GM23338 (cell line): ENCODE data around the gene TMEM9. TPM values are rescaled to one million over a fixed set of nuclear protein-coding genes. Genes with fewer than 3 reads are reported as not detected.

ENCODE experiments used
- ATAC-seq: fragments of 200-7000 bp; cut with Tn5 transposase; 3 replicates; pipeline ENCODE4 v1.9.1; 2020
- DNase-seq: peaks from one replicate; pipeline ENCODE4 v3.0.0-alpha.2; 2015; ENCODE audit warnings: low spot score
- H2AFZ ChIP-seq: fragments of 200-600 bp; sonication (generic); 2 replicates; pipeline ENCODE4 v1.8.0; 2016; ENCODE audit warnings: antibody characterized with exemption, mild to moderate bottlenecking, moderate library complexity
- H3F3A ChIP-seq: fragments of 200-600 bp; sonication (generic); replicated peaks from 2 replicates; pipeline ENCODE4 v1.8.0; 2017; ENCODE audit warnings: antibody characterized with exemption, mixed run types, low read depth
- H3K27ac ChIP-seq: fragments of 200-600 bp; sonication (generic); 2 replicates; pipeline ENCODE4 v1.6.1; 2016; ENCODE audit warnings: low read depth
- H3K27me3 ChIP-seq: fragments of 200-600 bp; sonication (generic); 2 replicates; pipeline ENCODE4 v1.8.0; 2016; ENCODE audit warnings: mild to moderate bottlenecking, mixed run types, moderate library complexity; ENCODE audit not compliant: insufficient read depth
- H3K36me3 ChIP-seq: fragments of 200-600 bp; sonication (generic); 2 replicates; pipeline ENCODE4 v1.8.0; 2016; ENCODE audit warnings: mild to moderate bottlenecking; ENCODE audit not compliant: insufficient read depth
- H3K4me1 ChIP-seq: fragments of 200-600 bp; sonication (generic); 2 replicates; pipeline ENCODE4 v1.8.0; 2016; ENCODE audit warnings: mild to moderate bottlenecking, moderate library complexity; ENCODE audit not compliant: insufficient read depth
- H3K4me2 ChIP-seq: fragments of 200-600 bp; sonication (generic); 2 replicates; pipeline ENCODE4 v1.7.1; 2017; ENCODE audit warnings: mixed run types
- H3K4me3 ChIP-seq: fragments of 200-600 bp; sonication (generic); 2 replicates; pipeline ENCODE4 v1.6.1; 2016; ENCODE audit warnings: mixed run types
- H3K79me2 ChIP-seq: fragments of 200-600 bp; sonication (generic); replicated peaks from 2 replicates; pipeline ENCODE4 v1.8.0; 2017; ENCODE audit warnings: mild to moderate bottlenecking; ENCODE audit not compliant: insufficient read depth
- H3K9me2 ChIP-seq: fragments of 200-600 bp; sonication (generic); 2 replicates; pipeline ENCODE4 v1.8.0; 2017; ENCODE audit not compliant: insufficient read depth
- H4K20me1 ChIP-seq: fragments of 200-600 bp; sonication (generic); replicated peaks from 2 replicates; pipeline ENCODE4 v1.8.0; 2017; ENCODE audit warnings: mild to moderate bottlenecking; ENCODE audit not compliant: insufficient read depth
- H3K27ac Mint-ChIP-seq: 2 replicates; pipeline ENCODE4 v1.8.0; 2020; ENCODE audit warnings: inconsistent platforms, mild to moderate bottlenecking, moderate library complexity, mixed read lengths
- H3K27me3 Mint-ChIP-seq: 3 replicates; pipeline ENCODE4 v1.8.0; 2022; ENCODE audit warnings: low read depth, mild to moderate bottlenecking, moderate library complexity, mixed read lengths, inconsistent platforms; ENCODE audit not compliant: insufficient read depth, poor library complexity
- H3K36me3 Mint-ChIP-seq: 3 replicates; pipeline ENCODE4 v1.8.0; 2021; ENCODE audit warnings: low read depth, mild to moderate bottlenecking, inconsistent platforms, moderate library complexity, mixed read lengths
- H3K4me1 Mint-ChIP-seq: 3 replicates; pipeline ENCODE4 v1.8.0; 2020; ENCODE audit warnings: mild to moderate bottlenecking, inconsistent platforms, mixed read lengths
- H3K4me3 Mint-ChIP-seq: 3 replicates; pipeline ENCODE4 v1.8.0; 2021; ENCODE audit warnings: moderate library complexity, mild to moderate bottlenecking, inconsistent platforms, mixed read lengths
- H3K9me3 Mint-ChIP-seq: 3 replicates; pipeline ENCODE4 v1.8.0; 2020; ENCODE audit warnings: moderate library complexity, mild to moderate bottlenecking, inconsistent platforms, mixed read lengths
- CREB1 ChIP-seq: fragments of 250-450 bp; sonication (Bioruptor Pico); IDR thresholded peaks from 2 replicates; pipeline ENCODE4 v1.5.0; 2020; ENCODE audit warnings: low read depth, mild to moderate bottlenecking, moderate library complexity
- CTCF ChIP-seq, 2 experiments: fragments of 200-600 bp in 1 of 2; sonication (generic) in 1 of 2; conservative IDR thresholded peaks; 2 replicates each; pipeline versions ENCODE4 v1.5.1 to v1.6.1; 2016 to 2017; ENCODE audit warnings: antibody characterized with exemption in 2 of 2, low read depth in 2 of 2, mild to moderate bottlenecking in 2 of 2, moderate library complexity in 1 of 2
- ETS1 ChIP-seq: IDR thresholded peaks from 2 replicates; pipeline ENCODE4 v1.6.1; 2016; ENCODE audit warnings: antibody characterized with exemption
- EZH2 ChIP-seq: fragments of 200-600 bp; sonication (generic); IDR thresholded peaks from one replicate; pipeline ENCODE4 v1.8.0; 2017; ENCODE audit warnings: antibody characterized with exemption, mild to moderate bottlenecking, low read depth; ENCODE audit not compliant: unreplicated experiment
- EZH2phosphoT487 ChIP-seq: fragments of 200-600 bp; sonication (generic); IDR thresholded peaks from one replicate; pipeline ENCODE4 v1.8.1; 2018; ENCODE audit warnings: antibody characterized with exemption; ENCODE audit not compliant: unreplicated experiment
- JUNB ChIP-seq: IDR thresholded peaks from one replicate; pipeline ENCODE4 v1.6.1; 2016; ENCODE audit warnings: antibody characterized with exemption; ENCODE audit not compliant: unreplicated experiment
- NANOG ChIP-seq: IDR thresholded peaks from 2 replicates; pipeline ENCODE4 v1.6.1; 2016; ENCODE audit warnings: antibody characterized with exemption, borderline replicate concordance
- POLR2AphosphoS5 ChIP-seq: IDR thresholded peaks from 2 replicates; pipeline ENCODE4 v1.6.1; 2016; ENCODE audit warnings: antibody characterized with exemption, low read depth
- STAT1 ChIP-seq: IDR thresholded peaks from one replicate; pipeline ENCODE4 v1.6.1; 2016; ENCODE audit warnings: antibody characterized with exemption; ENCODE audit not compliant: unreplicated experiment
- ZNF114 ChIP-seq: fragments of 250-450 bp; sonication (Bioruptor Pico); IDR thresholded peaks from 2 replicates; pipeline ENCODE4 v1.5.0; 2020; ENCODE audit warnings: mild to moderate bottlenecking, moderate library complexity
- ZNF331 ChIP-seq: fragments of 250-450 bp; sonication (Bioruptor Pico); IDR thresholded peaks from 2 replicates; pipeline ENCODE4 v1.5.0; 2020; ENCODE audit warnings: low read depth, mild to moderate bottlenecking, moderate library complexity
- polyA plus RNA-seq: library from polyadenylated mRNA; unstranded; fragments of >200 nt; fragmentation: Nextera tagmentation; extraction: Ambion mirVana; gene quantifications from 2 replicates; pipeline ENCODE4 v1.2.1, GENCODE V29; 2016
- total RNA-seq: library from RNA; depleted of rRNA; stranded (reverse); fragments of >200 nt; shearing (Covaris generic); gene quantifications from 2 replicates; pipeline ENCODE4 v1.2.3, GENCODE V29; 2014
- TF ChIP-seq, protein P1 (sequence below): fragments of 250-450 bp; sonication (Bioruptor Pico); IDR thresholded peaks from 2 replicates; pipeline ENCODE4 v1.5.0; 2020; ENCODE audit warnings: mild to moderate bottlenecking, moderate library complexity

The TMEM9 gene
- total and polyA plus RNA-seq, 2 experiments from 2014 or later: 78.6 to 147 TPM

DNA sequence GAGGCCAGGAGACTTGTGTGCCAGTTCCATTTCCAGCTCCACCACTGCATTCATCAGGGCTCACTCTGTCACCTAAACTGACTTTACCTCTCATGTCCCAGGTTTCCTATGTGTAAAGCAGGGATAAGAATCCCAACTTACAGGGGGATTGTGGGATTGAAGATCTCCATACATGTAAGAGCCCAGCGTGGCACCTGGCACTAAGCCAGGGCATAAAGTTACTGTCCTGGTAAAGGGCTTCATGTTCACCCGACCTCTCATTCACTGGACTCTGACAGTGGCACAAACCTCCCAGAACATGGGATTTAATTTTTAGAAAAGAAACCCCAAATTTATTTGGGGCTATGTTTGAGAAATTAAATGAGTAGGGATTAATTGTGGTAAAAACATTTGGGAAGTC is 27.5 kb upstream of the TMEM9 start (continued):
- TF ChIP-seq, protein P1, sequence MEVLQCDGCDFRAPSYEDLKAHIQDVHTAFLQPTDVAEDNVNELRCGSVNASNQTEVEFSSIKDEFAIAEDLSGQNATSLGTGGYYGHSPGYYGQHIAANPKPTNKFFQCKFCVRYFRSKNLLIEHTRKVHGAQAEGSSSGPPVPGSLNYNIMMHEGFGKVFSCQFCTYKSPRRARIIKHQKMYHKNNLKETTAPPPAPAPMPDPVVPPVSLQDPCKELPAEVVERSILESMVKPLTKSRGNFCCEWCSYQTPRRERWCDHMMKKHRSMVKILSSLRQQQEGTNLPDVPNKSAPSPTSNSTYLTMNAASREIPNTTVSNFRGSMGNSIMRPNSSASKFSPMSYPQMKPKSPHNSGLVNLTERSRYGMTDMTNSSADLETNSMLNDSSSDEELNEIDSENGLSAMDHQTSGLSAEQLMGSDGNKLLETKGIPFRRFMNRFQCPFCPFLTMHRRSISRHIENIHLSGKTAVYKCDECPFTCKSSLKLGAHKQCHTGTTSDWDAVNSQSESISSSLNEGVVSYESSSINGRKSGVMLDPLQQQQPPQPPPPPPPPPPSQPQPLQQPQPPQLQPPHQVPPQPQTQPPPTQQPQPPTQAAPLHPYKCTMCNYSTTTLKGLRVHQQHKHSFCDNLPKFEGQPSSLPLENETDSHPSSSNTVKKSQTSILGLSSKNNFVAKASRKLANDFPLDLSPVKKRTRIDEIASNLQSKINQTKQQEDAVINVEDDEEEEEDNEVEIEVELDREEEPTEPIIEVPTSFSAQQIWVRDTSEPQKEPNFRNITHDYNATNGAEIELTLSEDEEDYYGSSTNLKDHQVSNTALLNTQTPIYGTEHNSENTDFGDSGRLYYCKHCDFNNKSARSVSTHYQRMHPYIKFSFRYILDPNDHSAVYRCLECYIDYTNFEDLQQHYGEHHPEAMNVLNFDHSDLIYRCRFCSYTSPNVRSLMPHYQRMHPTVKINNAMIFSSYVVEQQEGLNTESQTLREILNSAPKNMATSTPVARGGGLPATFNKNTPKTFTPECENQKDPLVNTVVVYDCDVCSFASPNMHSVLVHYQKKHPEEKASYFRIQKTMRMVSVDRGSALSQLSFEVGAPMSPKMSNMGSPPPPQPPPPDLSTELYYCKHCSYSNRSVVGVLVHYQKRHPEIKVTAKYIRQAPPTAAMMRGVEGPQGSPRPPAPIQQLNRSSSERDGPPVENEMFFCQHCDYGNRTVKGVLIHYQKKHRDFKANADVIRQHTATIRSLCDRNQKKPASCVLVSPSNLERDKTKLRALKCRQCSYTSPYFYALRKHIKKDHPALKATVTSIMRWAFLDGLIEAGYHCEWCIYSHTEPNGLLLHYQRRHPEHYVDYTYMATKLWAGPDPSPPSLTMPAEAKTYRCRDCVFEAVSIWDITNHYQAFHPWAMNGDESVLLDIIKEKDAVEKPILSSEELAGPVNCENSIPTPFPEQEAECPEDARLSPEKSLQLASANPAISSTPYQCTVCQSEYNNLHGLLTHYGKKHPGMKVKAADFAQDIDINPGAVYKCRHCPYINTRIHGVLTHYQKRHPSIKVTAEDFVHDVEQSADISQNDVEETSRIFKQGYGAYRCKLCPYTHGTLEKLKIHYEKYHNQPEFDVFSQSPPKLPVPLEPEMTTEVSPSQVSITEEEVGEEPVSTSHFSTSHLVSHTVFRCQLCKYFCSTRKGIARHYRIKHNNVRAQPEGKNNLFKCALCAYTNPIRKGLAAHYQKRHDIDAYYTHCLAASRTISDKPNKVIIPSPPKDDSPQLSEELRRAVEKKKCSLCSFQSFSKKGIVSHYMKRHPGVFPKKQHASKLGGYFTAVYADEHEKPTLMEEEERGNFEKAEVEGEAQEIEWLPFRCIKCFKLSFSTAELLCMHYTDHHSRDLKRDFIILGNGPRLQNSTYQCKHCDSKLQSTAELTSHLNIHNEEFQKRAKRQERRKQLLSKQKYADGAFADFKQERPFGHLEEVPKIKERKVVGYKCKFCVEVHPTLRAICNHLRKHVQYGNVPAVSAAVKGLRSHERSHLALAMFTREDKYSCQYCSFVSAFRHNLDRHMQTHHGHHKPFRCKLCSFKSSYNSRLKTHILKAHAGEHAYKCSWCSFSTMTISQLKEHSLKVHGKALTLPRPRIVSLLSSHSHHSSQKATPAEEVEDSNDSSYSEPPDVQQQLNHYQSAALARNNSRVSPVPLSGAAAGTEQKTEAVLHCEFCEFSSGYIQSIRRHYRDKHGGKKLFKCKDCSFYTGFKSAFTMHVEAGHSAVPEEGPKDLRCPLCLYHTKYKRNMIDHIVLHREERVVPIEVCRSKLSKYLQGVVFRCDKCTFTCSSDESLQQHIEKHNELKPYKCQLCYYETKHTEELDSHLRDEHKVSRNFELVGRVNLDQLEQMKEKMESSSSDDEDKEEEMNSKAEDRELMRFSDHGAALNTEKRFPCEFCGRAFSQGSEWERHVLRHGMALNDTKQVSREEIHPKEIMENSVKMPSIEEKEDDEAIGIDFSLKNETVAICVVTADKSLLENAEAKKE (CRISPR knock-in tag): no peak
- no peak for TF ChIP-seq STAT1
- TF ChIP-seq ZNF114 (CRISPR knock-in tag): no peak
- no peak for TF ChIP-seq EZH2phosphoT487
- TF ChIP-seq ETS1: no peak
- TF ChIP-seq EZH2: no peak
- no peak for TF ChIP-seq ZNF331 (CRISPR knock-in tag)
- TF ChIP-seq POLR2AphosphoS5: no peak
- TF ChIP-seq JUNB: no peak

GRCh38 chr1:201181323-201181722 is 27.0 kb upstream of the TMEM9 start:
- Histone ChIP-seq H3K27me3 (no peaks in the 10 kb centered on the region), H3K4me3 (no peak overlapping the region), H3K9me2 (no peaks in the 10 kb centered on the region), H3K27ac (no peak overlapping the region), H3K4me1 (peaks cover 2% of the 10 kb centered on the region; the same call in 1 of the 2 replicates), H3F3A (no peaks in the 10 kb centered on the region), H2AFZ (no peak overlapping the region), H4K20me1 (no peaks in the 10 kb centered on the region), H3K79me2 (no peaks in the 10 kb centered on the region), H3K36me3 (no peaks in the 10 kb centered on the region), H3K4me2 (no peak overlapping the region)
- Mint-ChIP-seq H3K27me3 (peaks cover 6% of the 10 kb centered on the region), H3K9me3 (peaks cover 8% of the 10 kb centered on the region; the same call in 2 of the 3 replicates), H3K36me3 (no peaks in the 10 kb centered on the region), H3K4me3 (no peak overlapping the region), H3K4me1 (peaks cover 13% of the 10 kb centered on the region), H3K27ac (no peak overlapping the region)
- no peak for ATAC-seq
- no peak for DNase-seq
- TF ChIP-seq ZNF331 (CRISPR knock-in tag) (no peak), EZH2phosphoT487 (no peak), CTCF (conservative IDR thresholded peaks at IDR 0.05; ENCODE audit: low read depth in 2 of 2) (no peak), STAT1 (no peak), NANOG (no peak), CREB1 (CRISPR knock-in tag) (no peak), ZNF114 (CRISPR knock-in tag) (no peak), ETS1 (no peak)
